Colon (tissue), 2 donors: ENCODE results near the gene DENR.
"Not testable (repeated sequence)": the region's sequence is repeated elsewhere in the genome, so short reads cannot be mapped to it uniquely, and the experiment has no call there.

ENCODE experiments used
- FAIRE-seq: peaks from 2 replicates; lab custom pipeline; 2012; peaks lifted over from hg19 to GRCh38; lab: Jason Lieb, UNC
- donor health status: control.
- donor health status: control.

The DENR gene

GRCh38 chr12:122740351-122740750, 12.3 kb upstream of the DENR start:
- no peak for FAIRE-seq

GRCh38 chr12:122743895-122744525, 8.6 kb upstream of the DENR start:
- FAIRE-seq: no peak

- FAIRE-seq: no peak
Observed at GRCh38 chr12:122747224-122748135, 5.1 kb upstream of the DENR start.

- no peak for FAIRE-seq
Observed at GRCh38 chr12:122749569-122750332, 2.9 kb upstream of the DENR start.

DNA sequence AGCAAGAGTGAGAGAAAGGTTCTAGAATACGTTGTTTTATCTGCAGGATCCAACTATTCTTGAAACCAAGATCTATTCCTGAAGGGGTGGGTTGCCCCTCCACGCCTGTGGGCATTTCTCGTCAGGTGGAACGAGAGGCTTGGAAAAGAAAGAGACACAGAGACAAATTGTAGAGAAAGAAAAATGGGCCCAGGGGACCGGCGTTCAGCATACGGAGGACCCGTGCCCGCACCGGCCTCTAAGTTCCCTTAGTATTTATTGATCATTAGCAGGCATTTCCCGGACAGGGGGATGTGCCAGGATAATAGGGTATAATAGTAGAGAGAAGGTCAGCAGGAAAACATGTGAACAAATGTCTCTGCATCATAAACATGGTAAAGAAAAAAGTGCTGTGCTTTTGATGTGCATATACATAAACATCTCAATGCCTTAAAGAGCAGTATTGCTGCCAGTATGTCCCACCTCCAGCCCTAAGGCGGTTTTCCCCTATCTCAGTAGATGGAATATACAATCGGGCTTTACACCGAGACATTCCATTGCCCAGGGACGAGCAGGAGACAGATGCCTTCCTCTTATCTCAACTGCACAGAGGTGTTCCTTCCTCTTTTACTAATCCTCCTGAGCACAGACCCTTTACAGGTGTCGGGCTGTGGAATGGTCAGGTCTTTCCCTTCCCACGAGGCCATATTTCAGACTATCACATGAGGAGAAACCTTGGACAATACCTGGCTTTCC, 1.7 kb upstream of the DENR start:
- not testable (repeated sequence) for FAIRE-seq

GRCh38 chr12:122753319-122753650, 661 bp downstream of the DENR start:
- FAIRE-seq: no peak

DNA sequence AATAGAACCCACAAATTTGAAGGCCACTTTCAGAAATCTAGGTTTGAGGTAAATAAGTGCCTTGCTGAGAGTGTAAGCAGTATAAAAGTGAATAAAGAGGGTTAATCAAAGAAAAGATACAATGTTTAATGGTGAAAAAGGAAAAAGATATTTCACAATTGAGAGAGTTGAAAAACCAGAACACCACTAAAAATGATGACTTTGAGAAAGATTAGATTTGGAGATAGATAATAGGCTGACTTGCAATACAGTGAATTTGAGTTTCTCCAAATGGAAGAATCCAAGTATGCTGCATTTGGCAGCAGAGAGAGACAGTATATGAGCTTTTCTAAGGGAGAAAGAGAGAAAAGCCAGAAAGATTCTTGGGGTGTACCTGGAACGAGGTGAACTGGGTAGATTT, 2.2 kb downstream of the DENR start:
- no peak for FAIRE-seq

DNA sequence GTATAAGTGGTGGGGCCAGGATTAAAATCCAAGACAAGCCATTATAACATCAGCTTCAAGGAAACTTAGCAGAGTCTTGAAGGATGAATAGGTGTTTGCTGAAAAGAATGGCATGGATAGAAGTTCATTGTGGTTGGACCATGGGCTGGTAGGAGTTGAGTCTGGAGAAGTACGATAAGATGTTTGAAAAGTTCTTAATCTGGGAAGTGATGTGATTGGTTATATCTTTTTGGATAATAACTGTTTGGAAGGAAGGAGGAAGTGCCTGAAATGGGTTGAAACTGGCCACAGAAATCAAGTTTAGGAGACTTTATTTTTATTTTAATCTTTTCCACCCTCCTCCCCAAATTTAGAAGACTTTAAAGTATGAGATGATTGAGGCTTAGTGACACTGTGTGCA, 4.9 kb downstream of the DENR start:
- no peak for FAIRE-seq

- no peak for FAIRE-seq
Observed at GRCh38 chr12:122785503-122785902, 32.9 kb downstream of the DENR start.

DNA sequence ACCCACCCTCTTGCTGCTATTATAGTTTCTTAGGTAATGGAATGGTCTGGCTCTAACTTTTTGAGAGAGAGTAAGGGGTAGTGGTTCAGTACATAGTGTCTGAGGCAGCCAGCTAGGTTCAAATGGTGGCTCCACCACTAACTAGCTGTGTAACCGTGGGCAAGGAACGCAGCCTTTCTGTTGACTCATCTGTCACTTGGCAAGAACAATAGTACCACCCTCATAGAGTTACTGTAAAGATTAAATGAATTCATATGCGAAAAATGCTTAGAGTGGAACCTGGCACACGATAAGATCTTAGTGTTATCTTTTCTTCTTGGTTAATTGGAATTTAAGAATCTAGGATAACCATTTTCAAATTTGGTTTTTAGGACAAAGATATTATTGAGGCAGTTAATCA, 35.8 kb downstream of the DENR start:
- FAIRE-seq: no peak

GRCh38 chr12:122789637-122790036, 37.0 kb downstream of the DENR start:
- FAIRE-seq: no peak

GRCh38 chr12:122790393-122791075, 37.9 kb downstream of the DENR start:
- FAIRE-seq: no peak

GRCh38 chr12:122793685-122794106, 41.1 kb downstream of the DENR start:
- no peak for FAIRE-seq

- no peak for FAIRE-seq
Observed at GRCh38 chr12:122795807-122796206, 43.2 kb downstream of the DENR start.

- no peak for FAIRE-seq
Observed at GRCh38 chr12:122799641-122800243, 47.1 kb downstream of the DENR start.

DNA sequence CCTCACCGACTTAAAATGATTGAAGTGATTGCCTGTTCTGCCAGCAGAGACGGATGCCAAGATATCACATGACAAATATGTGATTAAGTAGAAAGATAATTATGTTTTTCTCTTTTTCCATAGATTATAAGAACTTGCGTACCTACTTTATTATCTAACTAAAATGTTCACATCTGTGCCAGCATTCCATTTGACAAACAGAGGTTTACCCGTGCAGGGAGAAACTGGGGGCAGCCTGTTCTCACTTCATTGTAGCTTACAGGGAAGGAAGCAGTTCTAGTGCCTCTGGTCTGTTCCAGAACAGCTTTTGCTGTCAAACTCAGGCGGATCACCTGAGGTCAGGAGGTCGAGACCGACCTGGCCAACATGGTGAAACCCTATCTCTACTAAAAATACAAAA, 51.3 kb downstream of the DENR start:
- no peak for FAIRE-seq

GRCh38 chr12:122804957-122805356, 52.3 kb downstream of the DENR start:
- not testable (repeated sequence) for FAIRE-seq

DNA sequence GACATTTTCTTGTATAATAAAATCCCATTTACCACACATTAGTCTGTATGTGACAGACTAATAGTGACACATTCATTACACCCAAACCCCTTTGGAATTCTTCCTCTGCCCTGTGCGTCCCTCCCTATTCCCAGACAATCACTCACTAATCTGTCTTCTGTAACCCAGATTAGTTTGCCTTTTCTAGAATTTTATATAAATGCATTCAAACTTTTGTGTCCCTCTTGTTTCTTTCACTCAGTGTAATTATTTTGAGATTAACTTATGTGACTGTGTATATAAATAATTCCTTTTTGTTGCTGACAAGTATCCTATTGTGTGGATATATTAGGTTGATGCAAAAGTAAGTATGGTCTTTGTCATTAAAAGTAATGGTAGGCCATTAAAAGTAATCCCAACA, 55.0 kb downstream of the DENR start:
- FAIRE-seq: no peak

DNA sequence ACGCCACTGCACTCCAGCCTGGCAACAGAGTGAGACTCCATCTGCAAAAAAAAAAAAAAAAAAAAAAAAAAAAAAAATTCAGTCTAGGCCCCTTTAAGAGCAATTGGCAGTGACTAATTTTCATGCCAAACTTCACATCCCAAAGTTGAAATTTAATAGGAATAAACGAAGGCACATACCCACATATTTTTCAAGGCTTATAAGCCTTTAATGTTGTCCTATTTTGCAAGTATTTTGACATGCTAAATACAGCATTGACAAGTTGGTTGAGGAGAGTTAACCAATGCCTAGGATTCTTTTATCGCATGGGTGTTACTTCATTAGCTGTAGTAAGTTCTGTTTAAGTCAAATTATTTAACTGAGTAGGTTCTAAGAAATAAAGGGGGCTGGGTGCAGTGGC, 59.2 kb downstream of the DENR start:
- FAIRE-seq: no peak

DNA sequence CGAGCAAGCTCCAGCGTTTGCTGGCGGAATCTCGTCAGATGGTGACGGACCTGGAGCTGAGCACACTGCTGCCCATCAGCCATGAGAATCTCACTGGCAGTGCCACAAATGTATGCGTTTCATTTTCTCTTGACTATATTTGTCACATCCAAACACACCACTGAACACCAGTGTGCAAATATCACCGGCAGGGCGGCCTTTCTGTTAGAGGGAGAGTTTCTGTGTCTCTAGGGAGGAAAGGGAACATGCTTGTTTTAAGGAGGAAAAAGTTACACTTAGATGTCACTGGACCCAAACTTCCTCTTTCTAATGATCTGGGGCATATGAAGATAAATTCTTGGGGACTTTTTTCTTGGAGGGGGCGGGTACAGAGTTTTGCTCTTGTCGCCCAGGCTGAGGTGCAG, 60.7 kb downstream of the DENR start:
- no peak for FAIRE-seq

- FAIRE-seq: no peak
Observed at GRCh38 chr12:122819209-122819785, 66.7 kb downstream of the DENR start.
